Activated CD4-positive, alpha-beta T cell treated with anti-CD3 and anti-CD28 coated beads, Interleukin-10, Interleukin-2, amounts not matched to agents 100 ng/mL and 50 ng/mL, durations not matched to agents 16 hours and 8 hours (primary cell): ENCODE data around the gene ADGRG2.

Experiments used
- DNase-seq: peaks from one replicate; pipeline ENCODE4 v3.0.0-alpha.2; 2020

The ADGRG2 gene

DNA sequence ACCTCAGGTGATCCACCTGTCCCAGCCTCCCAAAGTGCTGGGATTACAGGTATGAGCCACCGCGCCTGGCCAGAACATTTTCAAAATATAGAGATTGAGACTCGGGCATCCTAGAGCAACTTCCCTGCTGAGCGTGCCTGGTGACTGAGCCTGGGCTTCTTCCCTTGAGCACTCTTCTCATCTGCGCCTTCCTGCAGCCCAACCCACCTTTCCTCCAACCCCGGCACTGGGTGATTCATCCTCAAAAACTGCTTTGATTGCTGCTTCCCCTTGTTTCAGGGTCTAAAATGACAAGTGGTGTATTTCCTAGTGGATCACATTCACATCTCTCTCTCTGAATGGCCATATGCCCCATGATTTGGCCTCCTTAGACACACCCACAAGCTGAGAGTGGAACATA is 176.1 kb downstream of the ADGRG2 start:
- DNase-seq: no peak

DNA sequence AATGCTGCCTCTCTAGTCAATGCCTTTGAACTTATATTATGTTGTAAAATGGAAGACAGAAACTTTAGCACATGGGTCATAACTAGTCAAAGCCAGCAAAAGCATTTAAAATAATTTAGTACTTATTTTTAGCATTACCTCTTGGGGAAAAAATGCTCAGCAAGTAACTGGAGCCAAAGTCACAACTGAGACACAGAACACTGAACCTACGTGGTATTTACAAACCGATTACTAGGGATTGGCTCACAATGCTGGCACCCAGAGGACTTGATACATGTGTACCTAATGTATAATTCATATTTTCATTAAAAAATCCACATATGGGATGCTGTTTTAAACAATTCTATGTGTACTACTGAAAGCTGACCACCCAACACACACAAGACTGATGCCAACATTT is 176.8 kb downstream of the ADGRG2 start:
- DNase-seq: no peak

DNA sequence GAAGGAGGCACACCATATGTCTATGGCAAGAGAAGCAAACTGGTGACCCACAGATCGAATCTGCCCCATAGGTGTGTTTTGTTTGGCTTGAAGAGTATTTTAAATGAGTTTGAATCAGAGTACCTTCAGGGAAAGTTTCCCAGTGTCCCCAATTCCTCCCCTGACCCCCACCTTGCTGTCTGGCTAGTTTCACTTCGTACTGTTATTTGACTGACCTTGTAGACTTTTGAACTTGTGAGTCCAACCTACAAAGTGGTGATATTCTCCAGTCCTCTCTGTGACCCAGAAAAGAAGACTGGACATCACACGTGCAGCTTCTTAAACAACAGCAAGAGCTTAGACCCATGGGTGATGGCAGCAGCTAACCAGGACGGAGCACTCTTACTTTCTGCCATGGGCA is 177.8 kb downstream of the ADGRG2 start:
- no peak for DNase-seq

DNA sequence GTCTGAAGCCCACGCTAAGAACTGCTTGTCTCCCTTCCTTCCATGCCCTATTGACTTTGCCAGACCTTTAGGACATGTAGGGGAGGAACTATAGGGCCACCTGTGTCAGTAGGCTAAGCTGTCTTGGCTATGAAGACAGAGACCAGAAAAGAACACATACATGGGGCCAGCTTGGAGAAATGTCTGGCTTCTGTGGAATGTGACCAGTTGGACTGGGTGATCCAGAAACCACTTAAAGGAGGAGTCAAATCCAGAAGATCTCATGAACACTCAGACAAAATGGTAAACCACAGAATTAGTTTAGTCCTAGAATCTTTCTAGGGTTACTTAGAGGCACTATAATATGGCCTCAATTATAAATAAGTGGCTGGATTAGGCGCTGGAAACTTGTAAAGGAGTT is 180.4 kb downstream of the ADGRG2 start:
- no peak for DNase-seq
